ENCODE data around the gene EDEM3.
"Not testable (repeated sequence)": the region's sequence is repeated elsewhere in the genome, so short reads cannot be mapped to it uniquely, and the experiment has no call there.

Gene EDEM3

DNA sequence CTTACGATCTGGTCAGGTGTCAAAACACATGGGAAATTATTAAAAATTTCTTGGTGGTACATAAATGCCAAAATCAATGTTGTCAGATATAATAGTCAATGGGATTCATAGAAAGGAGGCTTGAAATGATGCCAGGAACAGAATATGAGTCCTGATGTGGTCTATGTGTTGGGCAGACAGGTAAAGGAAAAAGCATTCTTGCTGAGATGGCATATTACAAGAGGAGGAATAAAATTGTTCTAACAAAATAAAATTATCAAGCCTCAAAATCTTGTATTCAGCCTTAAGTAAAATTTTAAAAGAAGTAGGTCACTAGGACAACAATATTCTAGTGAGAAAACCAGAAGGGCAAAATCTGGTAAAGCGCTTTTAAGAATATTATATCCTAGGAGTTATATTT lies 30.9 kb upstream of the EDEM3 start:
- POLR2A ChIA-PET, result no interaction called here
- no peak for DNase-seq (ENCODE audit: extremely low spot score)
- no peak for TF ChIP-seq CTBP1 (IDR thresholded peaks at IDR 0.05; ENCODE audit: borderline replicate concordance)
- no peak for TF ChIP-seq TARDBP (IDR thresholded peaks at IDR 0.05)
- TF ChIP-seq ELF4 (IDR thresholded peaks at IDR 0.05), result no peak
- no peak for TF ChIP-seq FOXA1 (IDR thresholded peaks at IDR 0.05)
- no peak for TF ChIP-seq FOXK2 (IDR thresholded peaks at IDR 0.05)
- no peak for TF ChIP-seq L3MBTL2 (conservative IDR thresholded peaks at IDR 0.05)
- CTCF ChIA-PET, result no interaction called here

GRCh38 chr1:184783723-184784122 lies 29.1 kb upstream of the EDEM3 start:
- CTCF ChIA-PET; POLR2A ChIA-PET; DNase-seq (ENCODE audit: extremely low spot score): not testable (repeated sequence)

DNA sequence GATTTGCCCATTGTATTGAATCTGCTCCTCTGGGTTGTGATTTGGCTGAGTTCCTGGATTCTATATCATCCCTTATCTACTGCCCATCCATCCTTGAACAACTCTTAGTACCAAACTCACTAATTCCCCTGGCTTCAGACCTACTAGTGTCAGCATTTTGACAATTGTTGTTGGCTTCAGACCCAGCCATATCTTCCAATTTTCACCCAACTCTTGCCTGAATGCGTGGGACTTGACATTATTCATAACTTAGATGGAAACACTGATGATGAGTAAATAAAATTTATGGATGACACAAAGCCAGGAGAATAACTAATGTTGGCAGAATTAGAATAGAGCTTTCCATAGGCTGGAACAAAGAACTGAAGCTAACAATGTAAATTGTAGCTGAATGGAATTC lies 27.3 kb upstream of the EDEM3 start:
- TF ChIP-seq CTBP1 (IDR thresholded peaks at IDR 0.05; ENCODE audit: borderline replicate concordance), result no peak
- TF ChIP-seq ZNF384 (IDR thresholded peaks at IDR 0.05), result no peak
- TF ChIP-seq HDGF (IDR thresholded peaks at IDR 0.05; ENCODE audit: borderline replicate concordance), result no peak
- TF ChIP-seq LEF1 (IDR thresholded peaks at IDR 0.05; ENCODE audit: borderline replicate concordance), result no peak
- no peak for TF ChIP-seq ELF4 (IDR thresholded peaks at IDR 0.05)
- no peak for TF ChIP-seq SUZ12 (IDR thresholded peaks at IDR 0.05)
- TF ChIP-seq BHLHE40 (IDR thresholded peaks at IDR 0.05; ENCODE audit: borderline replicate concordance), result no peak
- no peak for TF ChIP-seq FOXA1 (IDR thresholded peaks at IDR 0.05)
- TF ChIP-seq TARDBP (IDR thresholded peaks at IDR 0.05), result no peak
- TF ChIP-seq ARNT (IDR thresholded peaks at IDR 0.05), result no peak
- TF ChIP-seq SP1 (IDR thresholded peaks at IDR 0.05), result no peak
- TF ChIP-seq PKNOX1 (IDR thresholded peaks at IDR 0.05), result no peak
- TF ChIP-seq NFRKB (IDR thresholded peaks at IDR 0.05), result no peak
- ChIA-PET POLR2A (no interaction called here), CTCF (no interaction called here)
- DNase-seq (ENCODE audit: extremely low spot score), result no peak

GRCh38 chr1:184775885-184776284 lies 21.2 kb upstream of the EDEM3 start:
- TF ChIP-seq ELF4 (IDR thresholded peaks at IDR 0.05), result no peak
- TF ChIP-seq LEF1 (IDR thresholded peaks at IDR 0.05; ENCODE audit: borderline replicate concordance), result no peak
- TF ChIP-seq SUZ12 (IDR thresholded peaks at IDR 0.05), result no peak
- TF ChIP-seq FOXM1 (IDR thresholded peaks at IDR 0.05; ENCODE audit: borderline replicate concordance), result no peak
- no peak for TF ChIP-seq L3MBTL2 (conservative IDR thresholded peaks at IDR 0.05)
- TF ChIP-seq PKNOX1 (IDR thresholded peaks at IDR 0.05), result no peak
- no peak for TF ChIP-seq ZNF384 (IDR thresholded peaks at IDR 0.05)
- no peak for TF ChIP-seq BHLHE40 (IDR thresholded peaks at IDR 0.05; ENCODE audit: borderline replicate concordance)
- POLR2A ChIA-PET, result interaction anchor here (1.0 kb wide), 1 partner anchor 21 kb away, joined by 4 read pairs; the partner anchor contains the start of gene EDEM3
- DNase-seq (ENCODE audit: extremely low spot score), result no peak
- CTCF ChIA-PET, result no interaction called here

GRCh38 chr1:184775329-184775728 lies 20.7 kb upstream of the EDEM3 start:
- POLR2A ChIA-PET, result interaction anchor here (1.0 kb wide), 1 partner anchor 21 kb away, joined by 4 read pairs; the partner anchor contains the start of gene EDEM3
- CTCF ChIA-PET, result no interaction called here

GRCh38 chr1:184773762-184774320 lies 19.2 kb upstream of the EDEM3 start:
- DNase-seq (ENCODE audit: extremely low spot score), result no peak
- CTCF ChIA-PET, result no interaction called here
- TF ChIP-seq ARNT (IDR thresholded peaks at IDR 0.05) (no peak), CTBP1 (IDR thresholded peaks at IDR 0.05; ENCODE audit: borderline replicate concordance) (no peak), HDGF (IDR thresholded peaks at IDR 0.05; ENCODE audit: borderline replicate concordance) (no peak), BHLHE40 (IDR thresholded peaks at IDR 0.05; ENCODE audit: borderline replicate concordance) (no peak), ZNF384 (IDR thresholded peaks at IDR 0.05) (no peak), SP1 (IDR thresholded peaks at IDR 0.05) (no peak), TARDBP (IDR thresholded peaks at IDR 0.05) (no peak), FOXM1 (IDR thresholded peaks at IDR 0.05; ENCODE audit: borderline replicate concordance) (no peak), FOXK2 (IDR thresholded peaks at IDR 0.05) (no peak), ELF4 (IDR thresholded peaks at IDR 0.05) (no peak)
- POLR2A ChIA-PET, result interaction anchor here (1.0 kb wide), 1 partner anchor 19 kb away, joined by 3 read pairs; the partner anchor contains the start of gene EDEM3

More at GRCh38 chr1:184775329-184775728, 20.7 kb upstream of the EDEM3 start:
- DNase-seq (ENCODE audit: extremely low spot score), result no peak
- TF ChIP-seq SP1 (IDR thresholded peaks at IDR 0.05), result no peak
- no peak for TF ChIP-seq ELF4 (IDR thresholded peaks at IDR 0.05)
- TF ChIP-seq TARDBP (IDR thresholded peaks at IDR 0.05), result no peak
- TF ChIP-seq LEF1 (IDR thresholded peaks at IDR 0.05; ENCODE audit: borderline replicate concordance), result no peak
- no peak for TF ChIP-seq L3MBTL2 (conservative IDR thresholded peaks at IDR 0.05)

DNA sequence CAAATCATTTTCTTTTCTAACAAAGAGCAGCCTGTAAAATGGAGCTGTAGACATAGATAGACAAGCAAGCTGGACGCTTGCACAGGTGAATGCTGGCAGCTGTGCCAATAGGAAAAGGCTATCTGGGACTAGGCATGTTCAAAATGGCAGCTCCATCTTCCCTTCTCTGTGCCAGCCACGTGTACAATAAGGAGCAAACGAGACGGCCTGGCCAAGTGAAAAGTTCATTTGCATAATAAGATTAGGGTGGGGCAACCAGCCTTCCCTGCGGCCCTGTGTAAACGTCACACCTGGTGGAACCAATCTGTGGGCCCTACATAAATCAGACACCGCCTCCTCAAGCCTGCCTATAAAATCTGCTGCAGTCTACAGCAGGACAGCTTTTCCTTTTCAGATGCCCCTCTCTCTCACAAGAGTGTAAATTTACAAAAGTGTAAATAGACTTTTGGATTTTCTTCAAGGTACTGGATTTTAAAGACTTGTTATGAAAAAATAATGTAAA lies 16.6 kb upstream of the EDEM3 start:
- ChIA-PET POLR2A (interaction anchor here (0.7 kb wide), 1 partner anchor 180 kb away, joined by 3 read pairs; no protein-coding TSS in a partner anchor), CTCF (no interaction called here)
- DNase-seq (ENCODE audit: extremely low spot score), result peak; percentile 45
- TF ChIP-seq L3MBTL2 (conservative IDR thresholded peaks at IDR 0.05) (peak; percentile 31; the same call in 1 of the 2 replicates), FOXK2 (IDR thresholded peaks at IDR 0.05) (no peak), SUZ12 (IDR thresholded peaks at IDR 0.05) (no peak)
